ENCODE measurements around the gene TSHZ3.

GRCh38 chr19:31280287-31281006, 68.8 kb downstream of the TSHZ3 start:
- TF ChIP-seq POLR2AphosphoS5 (IDR thresholded peaks at IDR 0.05) (no peak), CTCF (IDR thresholded peaks at IDR 0.05) (no peak), EP300 (IDR thresholded peaks at IDR 0.05) (no peak), POLR2A (IDR thresholded peaks at IDR 0.05) (no peak)

Data from stomach (tissue), 4 donors.